DMS 273 treated with DMSO at 0.1 percent for 48 hours (cell line): ENCODE results near the gene PCNX1.
"Not testable (repeated sequence)": the region's sequence is repeated elsewhere in the genome, so short reads cannot be mapped to it uniquely, and the experiment has no call there.

Experiments
- DNase-seq: peaks from one replicate; lab custom pipeline; 2025; lab: John Stamatoyannopoulos, UW

PCNX1 gene

GRCh38 chr14:70907176-70907995, at the start of gene PCNX1:
Gene PCNX1 (plus strand): TSS chr14:70907459. CDS start chr14:70907851, 392 bp downstream.
- DNase-seq: peak; percentile 77

- DNase-seq: no peak
Observed at GRCh38 chr14:70857496-70857890, 49.8 kb upstream of the PCNX1 start.

GRCh38 chr14:70858641-70859040, 48.6 kb upstream of the PCNX1 start:
- no peak for DNase-seq

GRCh38 chr14:70866992-70867391, 40.3 kb upstream of the PCNX1 start:
- DNase-seq: not testable (repeated sequence)

- DNase-seq: no peak
Observed at GRCh38 chr14:70871001-70871400, 36.3 kb upstream of the PCNX1 start.

- no peak for DNase-seq
Observed at GRCh38 chr14:70871863-70872677, 35.2 kb upstream of the PCNX1 start.

GRCh38 chr14:70872678-70873020, 34.6 kb upstream of the PCNX1 start:
- no peak for DNase-seq

- no peak for DNase-seq
Observed at GRCh38 chr14:70873627-70874026, 33.6 kb upstream of the PCNX1 start.

- DNase-seq: not testable (repeated sequence)
Observed at GRCh38 chr14:70875811-70876460, 31.3 kb upstream of the PCNX1 start.

- DNase-seq: peak; percentile 49
Observed at GRCh38 chr14:70879448-70879847, 27.8 kb upstream of the PCNX1 start.

GRCh38 chr14:70880888-70881287, 26.4 kb upstream of the PCNX1 start:
- not testable (repeated sequence) for DNase-seq

GRCh38 chr14:70881549-70882177, 25.6 kb upstream of the PCNX1 start:
- DNase-seq: no peak

- DNase-seq: no peak
Observed at GRCh38 chr14:70882776-70883492, 24.3 kb upstream of the PCNX1 start.

- DNase-seq: no peak
Observed at GRCh38 chr14:70884595-70885342, 22.5 kb upstream of the PCNX1 start.

GRCh38 chr14:70885343-70886022, 21.8 kb upstream of the PCNX1 start:
- no peak for DNase-seq

- DNase-seq: no peak
Observed at GRCh38 chr14:70886421-70887206, 20.6 kb upstream of the PCNX1 start.

- DNase-seq: no peak
Observed at GRCh38 chr14:70887207-70887681, 20.0 kb upstream of the PCNX1 start.

- DNase-seq: no peak
Observed at GRCh38 chr14:70887737-70888499, 19.3 kb upstream of the PCNX1 start.
